ENCODE data around the gene TMEM237. TPM values are rescaled to one million over a fixed set of nuclear protein-coding genes. Genes with fewer than 3 reads are reported as not detected.
A peak's percentile ranks its signal among the peaks of the same experiment; 100 is the strongest.

Gene TMEM237
- total RNA-seq (2021), result 66.8 and 70.4 TPM in 2 replicates
- Bru-seq, nascent RNA, result percentile 88 among the genes with signal in this experiment
- BruChase-seq, experiment 1, labeled RNA remaining after a 2-hour chase, result percentile 86 among the genes with signal in this experiment
- percentile 82 among the genes with signal in this experiment for BruChase-seq, experiment 2, labeled RNA remaining after a 6-hour chase
- long read RNA-seq, transcript TMEM237-213 (12 exons, 1,824 nt), result major isoform, 86 of 117 reads
- long read RNA-seq, partial matches to known transcripts, result 8 of 117 reads
- long read RNA-seq, other reads (novel, unspliced or antisense), result 23 of 117 reads

DNA sequence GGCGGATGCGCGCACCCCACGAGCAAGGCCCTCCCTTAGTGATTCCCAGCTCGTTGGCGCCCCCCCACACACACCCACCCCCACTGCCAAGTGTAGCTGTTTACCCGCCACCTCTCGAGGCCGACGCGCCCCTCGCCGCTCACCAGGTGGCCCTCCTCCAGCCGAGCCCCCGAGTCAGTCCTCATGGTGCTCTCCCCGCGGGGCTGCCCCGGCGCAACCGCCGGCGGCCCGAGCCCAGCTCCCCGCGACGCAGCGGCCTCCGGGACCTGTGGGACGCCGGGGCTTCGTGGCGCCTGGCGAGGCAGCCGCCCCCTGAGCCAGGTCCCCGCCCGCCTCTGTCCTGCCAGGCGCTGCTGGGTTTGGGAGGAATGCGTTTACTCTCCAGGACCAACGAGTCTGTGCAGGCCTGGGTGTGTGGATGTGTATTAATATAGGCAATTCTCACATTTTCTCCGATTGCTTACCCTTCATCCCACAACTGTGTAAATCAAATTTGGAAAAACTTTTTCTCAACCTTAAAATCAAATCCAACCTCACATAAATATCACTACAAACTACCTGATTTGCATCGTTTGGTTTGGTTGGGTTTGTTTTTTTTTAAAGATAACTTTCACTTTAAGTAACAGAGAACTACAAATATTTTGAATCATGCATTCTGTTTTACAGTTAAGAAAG is at the start of gene TMEM237:
TMEM237 (minus strand) TSS at position 288 of the 675 bp plus-strand sequence; CDS start at position 185, 103 bp downstream.
- DNase-seq (ENCODE audit: low spot score), result peak; percentile 51
- Histone ChIP-seq H3K36me3 (ENCODE audit: insufficient read depth, low read length, poor library complexity, severe bottlenecking) (no peaks in the 10 kb centered on the region), H3K27ac (ENCODE audit: low read depth, low read length, poor library complexity, severe bottlenecking) (peak within 1 kb of the TSS; percentile 84), H3K4me3 (ENCODE audit: low read depth, low read length, poor library complexity, severe bottlenecking) (peak within 1 kb of the TSS; percentile 83), H3K9me3 (ENCODE audit: low read depth, low read length, poor library complexity, severe bottlenecking) (no peaks in the 10 kb centered on the region), H3K27me3 (replicated peaks; ENCODE audit: insufficient read depth, low read depth, low read length, poor library complexity) (no peaks in the 10 kb centered on the region), H3K4me1 (ENCODE audit: insufficient read depth, low read length, poor library complexity, severe bottlenecking) (peaks cover 16% of the 10 kb centered on the region)
- intact Hi-C loops (cut with micrococcal nuclease; ENCODE audit: unreplicated experiment), result loop anchor here (10.0 kb wide), 1 partner anchor 409 kb away; no protein-coding TSS in a partner anchor
- POLR2A ChIA-PET (ENCODE audit: low non-redundant PET), result no interaction called here
- BruUV-seq (replicated peaks), result no TSS peak
- TF ChIP-seq EZH2 (IDR thresholded peaks at IDR 0.05; ENCODE audit: borderline replicate concordance, low read depth, low read length, poor library complexity, severe bottlenecking) (no peak), CTCF (conservative IDR thresholded peaks at IDR 0.05; ENCODE audit: low read depth, low read length) (no peak)
- CTCF ChIA-PET, result no interaction called here

GRCh38 chr2:201685156-201685555 is 41.9 kb upstream of the TMEM237 start:
- no peaks in the 10 kb centered on the region for H3K9me3 ChIP-seq (ENCODE audit: low read depth, low read length, poor library complexity, severe bottlenecking)
- POLR2A ChIA-PET (ENCODE audit: low non-redundant PET), result no interaction called here
- no peaks in the 10 kb centered on the region for H3K27me3 ChIP-seq (replicated peaks; ENCODE audit: insufficient read depth, low read depth, low read length, poor library complexity)
- CTCF ChIA-PET, result interaction anchor here (0.5 to 0.6 kb wide), 2 partner anchors 13 to 234 kb away, joined by 6 to 7 read pairs; partner anchors contain the start of genes STRADB and TRAK2
- no peak overlapping the region for H3K4me3 ChIP-seq (ENCODE audit: low read depth, low read length, poor library complexity, severe bottlenecking)
- no peaks in the 10 kb centered on the region for H3K4me1 ChIP-seq (ENCODE audit: insufficient read depth, low read length, poor library complexity, severe bottlenecking)
- TF ChIP-seq EZH2 (IDR thresholded peaks at IDR 0.05; ENCODE audit: borderline replicate concordance, low read depth, low read length, poor library complexity, severe bottlenecking) (no peak), CTCF (conservative IDR thresholded peaks at IDR 0.05; ENCODE audit: low read depth, low read length) (no peak)
- H3K36me3 ChIP-seq (ENCODE audit: insufficient read depth, low read length, poor library complexity, severe bottlenecking), result no peaks in the 10 kb centered on the region
- BruUV-seq (replicated peaks), result no TSS peak
- no peak overlapping the region for H3K27ac ChIP-seq (ENCODE audit: low read depth, low read length, poor library complexity, severe bottlenecking)
- intact Hi-C loops (cut with micrococcal nuclease; ENCODE audit: unreplicated experiment), result no loop called here
- DNase-seq (ENCODE audit: low spot score), result no peak

GRCh38 chr2:201680743-201681142 is 37.4 kb upstream of the TMEM237 start:
- no peak overlapping the region for H3K27ac ChIP-seq (ENCODE audit: low read depth, low read length, poor library complexity, severe bottlenecking)
- DNase-seq (ENCODE audit: low spot score), result peak; percentile 50
- TF ChIP-seq CTCF (conservative IDR thresholded peaks at IDR 0.05; ENCODE audit: low read depth, low read length) (peak; percentile 81), EZH2 (IDR thresholded peaks at IDR 0.05; ENCODE audit: borderline replicate concordance, low read depth, low read length, poor library complexity, severe bottlenecking) (no peak)
- no peaks in the 10 kb centered on the region for H3K4me1 ChIP-seq (ENCODE audit: insufficient read depth, low read length, poor library complexity, severe bottlenecking)
- no peaks in the 10 kb centered on the region for H3K36me3 ChIP-seq (ENCODE audit: insufficient read depth, low read length, poor library complexity, severe bottlenecking)
- BruUV-seq (replicated peaks), result no TSS peak
- H3K9me3 ChIP-seq (ENCODE audit: low read depth, low read length, poor library complexity, severe bottlenecking), result no peaks in the 10 kb centered on the region
- POLR2A ChIA-PET (ENCODE audit: low non-redundant PET), result no interaction called here
- CTCF ChIA-PET, result no interaction called here
- no peaks in the 10 kb centered on the region for H3K27me3 ChIP-seq (replicated peaks; ENCODE audit: insufficient read depth, low read depth, low read length, poor library complexity)
- intact Hi-C loops (cut with micrococcal nuclease; ENCODE audit: unreplicated experiment), result no loop called here
- no peak overlapping the region for H3K4me3 ChIP-seq (ENCODE audit: low read depth, low read length, poor library complexity, severe bottlenecking)

All from A673 (cell line).